CD8-positive, alpha-beta memory T cell (primary cell): ENCODE data around the gene RCN1. TPM values are rescaled to one million over a fixed set of nuclear protein-coding genes. Genes with fewer than 3 reads are reported as not detected.
"Not testable (repeated sequence)": the region's sequence is repeated elsewhere in the genome, so short reads cannot be mapped to it uniquely, and the experiment has no call there.

ENCODE experiments used
- CTCF ChIA-PET: fragments of 350-600 bp; sonication (Branson Sonifier 250); formaldehyde crosslinking; loops from one replicate; lab custom pipeline; 2021; ENCODE audit warnings: antibody characterized with exemption; lab: Charles Lee
- POLR2A ChIA-PET: fragments of 350-600 bp; sonication (Branson Sonifier 250); formaldehyde crosslinking; loops from one replicate; lab custom pipeline; 2021; ENCODE audit warnings: antibody characterized with exemption; lab: Charles Lee
- DNase-seq, 5 donors: peaks; one replicate each; pipeline versions ENCODE4 v3.0.0 to v3.0.0-alpha.2; 2020 to 2022; ENCODE audit warnings: mixed read lengths in 1 of 5
- H3K27ac ChIP-seq: one replicate; pipeline ENCODE4 v1.7.0; 2013; ENCODE audit warnings: low read depth, mild to moderate bottlenecking, low read length, moderate library complexity
- H3K27me3 ChIP-seq: 2 replicates; pipeline ENCODE4 v1.7.0; 2013; ENCODE audit warnings: low read length, mild to moderate bottlenecking; ENCODE audit not compliant: insufficient read depth, poor library complexity, severe bottlenecking
- H3K36me3 ChIP-seq: 2 replicates; pipeline ENCODE4 v1.7.0; 2013; ENCODE audit warnings: mild to moderate bottlenecking, low read length, moderate library complexity; ENCODE audit not compliant: insufficient read depth
- H3K4me1 ChIP-seq: 2 replicates; pipeline ENCODE4 v1.7.0; 2013; ENCODE audit warnings: mild to moderate bottlenecking, low read length, moderate library complexity; ENCODE audit not compliant: insufficient read depth
- H3K4me3 ChIP-seq: 2 replicates; pipeline ENCODE4 v1.7.0; 2013; ENCODE audit warnings: mild to moderate bottlenecking, low read length
- H3K9me3 ChIP-seq: 2 replicates; pipeline ENCODE4 v1.7.0; 2013; ENCODE audit warnings: mild to moderate bottlenecking, low read length
- H3K27ac Mint-ChIP-seq, 8 donors: one replicate each; pipeline ENCODE4 v1.8.0; 2020 to 2021; ENCODE audit warnings: mixed read lengths in 8 of 8, mild to moderate bottlenecking in 6 of 8, inconsistent platforms in 3 of 8, moderate library complexity in 3 of 8
- H3K27me3 Mint-ChIP-seq, 2 donors: one replicate each; pipeline ENCODE4 v1.8.0; 2020 to 2021; ENCODE audit warnings: mixed read lengths in 2 of 2, mild to moderate bottlenecking in 1 of 2, moderate library complexity in 1 of 2
- H3K36me3 Mint-ChIP-seq, 3 donors: one replicate each; pipeline ENCODE4 v1.8.0; 2020 to 2021; ENCODE audit warnings: mixed read lengths in 3 of 3, inconsistent platforms in 1 of 3, mild to moderate bottlenecking in 1 of 3
- H3K4me1 Mint-ChIP-seq, 3 donors: one replicate each; pipeline ENCODE4 v1.8.0; 2020 to 2021; ENCODE audit warnings: mixed read lengths in 3 of 3, inconsistent platforms in 1 of 3, mild to moderate bottlenecking in 1 of 3
- H3K4me3 Mint-ChIP-seq, 7 donors: one replicate each; pipeline ENCODE4 v1.8.0; 2020 to 2021; ENCODE audit warnings: mixed read lengths in 7 of 7, mild to moderate bottlenecking in 6 of 7, moderate library complexity in 4 of 7, inconsistent platforms in 2 of 7
- H3K9me3 Mint-ChIP-seq, 5 donors: one replicate each; pipeline ENCODE4 v1.8.0; 2020 to 2022; ENCODE audit warnings: mixed read lengths in 5 of 5, mild to moderate bottlenecking in 3 of 5, moderate library complexity in 2 of 5, inconsistent platforms in 1 of 5
- polyA plus RNA-seq: library from polyadenylated mRNA; unstranded; fragments of 300-500 nt; fragmentation: Illumina TruSeq; gene quantifications from one replicate; pipeline ENCODE4 v1.2.3, GENCODE V29; 2021
- total RNA-seq, 2 experiments: library from RNA; stranded (reverse); gene quantifications; one replicate each; pipeline ENCODE4 v1.2.3, GENCODE V29; 2021

The RCN1 gene
- total and polyA plus RNA-seq, 3 experiments from 2014 or later = 23.6 to 35.1 (median 30.9) TPM

- Mint-ChIP-seq H3K27ac (no peak overlapping the region), H3K4me1 (no peaks in the 10 kb centered on the region), H3K27me3 (peaks cover 18 to 62% of the 10 kb centered on the region in 2 donors), H3K36me3 (no peaks in the 10 kb centered on the region), H3K4me3 (no peak overlapping the region), H3K9me3 (no peaks in the 10 kb centered on the region)
- ChIA-PET POLR2A (no interaction called here), CTCF (no interaction called here)
- Histone ChIP-seq H3K27ac (no peak overlapping the region), H3K4me1 (no peaks in the 10 kb centered on the region), H3K9me3 (no peaks in the 10 kb centered on the region), H3K27me3 (no peaks in the 10 kb centered on the region), H3K4me3 (no peak overlapping the region), H3K36me3 (no peaks in the 10 kb centered on the region)
- DNase-seq = no peak
Observed at GRCh38 chr11:32055861-32056260, 35.0 kb upstream of the RCN1 start.

- Histone ChIP-seq H3K9me3 (no peaks in the 10 kb centered on the region), H3K36me3 (no peaks in the 10 kb centered on the region), H3K4me1 (no peaks in the 10 kb centered on the region), H3K27me3 (no peaks in the 10 kb centered on the region), H3K27ac (no peak overlapping the region), H3K4me3 (no peak overlapping the region)
- DNase-seq = no peak
- ChIA-PET POLR2A (no interaction called here), CTCF (no interaction called here)
- Mint-ChIP-seq H3K36me3 (no peaks in the 10 kb centered on the region), H3K27me3 (peaks cover 16 to 61% of the 10 kb centered on the region in 2 donors), H3K9me3 (no peaks in the 10 kb centered on the region), H3K27ac (no peak overlapping the region), H3K4me1 (no peaks in the 10 kb centered on the region), H3K4me3 (no peak overlapping the region)
Observed at GRCh38 chr11:32056438-32056837, 34.4 kb upstream of the RCN1 start.

GRCh38 chr11:32059686-32060462 lies 31.0 kb upstream of the RCN1 start:
- Histone ChIP-seq H3K27ac (no peak overlapping the region), H3K9me3 (no peaks in the 10 kb centered on the region), H3K4me3 (no peak overlapping the region), H3K36me3 (no peaks in the 10 kb centered on the region), H3K27me3 (no peaks in the 10 kb centered on the region), H3K4me1 (no peaks in the 10 kb centered on the region)
- H3K36me3 Mint-ChIP-seq = no peaks in the 10 kb centered on the region
- POLR2A ChIA-PET = no interaction called here
- H3K27me3 Mint-ChIP-seq = peaks cover 10 to 50% of the 10 kb centered on the region in 2 donors
- CTCF ChIA-PET = no interaction called here
- H3K4me3 Mint-ChIP-seq = no peak overlapping the region
- H3K4me1 Mint-ChIP-seq = no peaks in the 10 kb centered on the region
- H3K9me3 Mint-ChIP-seq = no peaks in the 10 kb centered on the region
- no peak for DNase-seq
- H3K27ac Mint-ChIP-seq = peak overlapping the region in 1 of 8 donors; percentile 68

DNA sequence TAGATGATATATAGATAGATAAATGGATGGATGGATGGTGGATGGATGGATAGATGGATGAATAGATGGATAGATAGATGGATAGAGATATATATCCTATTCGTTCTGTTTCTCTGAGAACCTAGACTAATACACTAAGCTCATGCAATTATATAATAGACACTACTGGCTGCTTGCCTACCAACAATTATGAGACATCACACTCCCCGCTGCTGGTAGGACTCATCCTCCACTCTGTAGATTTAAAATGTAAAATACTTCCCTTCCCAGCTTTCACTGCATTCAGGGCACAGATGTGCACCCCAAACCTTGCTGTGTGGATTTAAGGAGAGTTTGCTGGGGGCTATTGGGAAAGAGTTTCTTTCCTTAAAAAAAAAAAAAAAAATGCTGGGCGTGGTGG lies 28.3 kb upstream of the RCN1 start:
- DNase-seq = no peak
- Histone ChIP-seq H3K4me1 (no peaks in the 10 kb centered on the region), H3K27me3 (peaks cover 8% of the 10 kb centered on the region), H3K36me3 (no peaks in the 10 kb centered on the region), H3K27ac (no peak overlapping the region), H3K9me3 (no peaks in the 10 kb centered on the region), H3K4me3 (no peak overlapping the region)
- Mint-ChIP-seq H3K27me3 (peaks cover 12 to 65% of the 10 kb centered on the region in 2 donors), H3K36me3 (no peaks in the 10 kb centered on the region), H3K9me3 (no peaks in the 10 kb centered on the region), H3K4me3 (no peak overlapping the region), H3K27ac (no peak overlapping the region), H3K4me1 (no peaks in the 10 kb centered on the region)
- ChIA-PET POLR2A (no interaction called here), CTCF (interaction anchor here (1.2 kb wide), 1 partner anchor 9 kb away, joined by 5 read pairs; no protein-coding TSS in a partner anchor)

GRCh38 chr11:32063031-32063430 lies 27.8 kb upstream of the RCN1 start:
- H3K4me1 Mint-ChIP-seq, H3K9me3 Mint-ChIP-seq, DNase-seq, H3K9me3 ChIP-seq, H3K36me3 Mint-ChIP-seq, H3K4me3 Mint-ChIP-seq, H3K27ac ChIP-seq, H3K36me3 ChIP-seq, H3K4me1 ChIP-seq, H3K4me3 ChIP-seq, H3K27me3 ChIP-seq, POLR2A ChIA-PET, H3K27ac Mint-ChIP-seq: not testable (repeated sequence)
- CTCF ChIA-PET = interaction anchor here (1.2 kb wide), 1 partner anchor 10 kb away, joined by 5 read pairs; no protein-coding TSS in a partner anchor
- H3K27me3 Mint-ChIP-seq = peaks cover 14 to 67% of the 10 kb centered on the region in 2 donors

DNA sequence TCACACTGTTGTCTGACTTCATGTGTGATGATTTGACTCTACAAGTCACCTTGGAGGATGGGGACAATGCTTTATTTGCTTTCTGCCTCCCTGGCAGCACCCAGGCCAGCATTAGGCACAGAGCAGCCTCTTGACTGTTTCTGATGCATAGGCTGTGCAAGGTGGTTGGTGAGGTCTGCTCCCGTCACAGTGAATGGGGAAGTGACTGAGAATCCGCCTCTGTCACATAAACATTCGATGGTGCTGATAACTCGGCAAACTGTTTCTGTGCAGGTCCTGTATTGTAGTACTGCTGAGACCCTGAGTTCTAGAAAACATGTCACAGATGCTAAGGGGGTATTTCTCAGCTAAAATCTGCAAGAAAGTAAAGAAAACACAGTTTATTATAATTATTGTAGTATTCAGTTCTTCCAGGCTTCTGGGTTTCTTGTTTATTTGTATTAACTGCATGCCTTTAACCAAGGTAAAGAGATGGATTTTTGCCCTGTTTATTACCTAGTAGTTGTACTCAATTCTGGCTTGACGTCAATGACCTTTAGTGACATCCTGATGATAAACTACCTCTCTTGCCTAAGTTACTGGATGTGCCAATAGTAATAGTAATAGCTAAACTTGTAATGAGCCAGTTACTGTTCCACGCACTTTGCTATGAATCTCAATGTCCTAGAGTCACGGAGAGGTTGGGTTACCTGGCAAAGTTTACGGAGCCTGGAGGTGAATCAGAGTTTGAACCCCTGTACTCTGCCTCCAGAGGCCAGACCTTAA lies 24.8 kb upstream of the RCN1 start:
- H3K27ac ChIP-seq = no peak overlapping the region
- H3K27me3 ChIP-seq = peaks cover 8% of the 10 kb centered on the region
- Mint-ChIP-seq H3K36me3 (no peaks in the 10 kb centered on the region), H3K27ac (no peak overlapping the region), H3K4me1 (no peaks in the 10 kb centered on the region), H3K27me3 (peaks cover 8 to 61% of the 10 kb centered on the region in 2 donors), H3K9me3 (no peaks in the 10 kb centered on the region), H3K4me3 (no peak overlapping the region)
- no peaks in the 10 kb centered on the region for H3K9me3 ChIP-seq
- H3K4me3 ChIP-seq = no peak overlapping the region
- H3K36me3 ChIP-seq = no peaks in the 10 kb centered on the region
- DNase-seq = no peak
- ChIA-PET CTCF (no interaction called here), POLR2A (no interaction called here)
- H3K4me1 ChIP-seq = no peaks in the 10 kb centered on the region

- ChIA-PET POLR2A (no interaction called here), CTCF (no interaction called here)
- H3K27me3 Mint-ChIP-seq = peaks cover 19 to 64% of the 10 kb centered on the region in 2 donors
- H3K9me3 Mint-ChIP-seq = no peaks in the 10 kb centered on the region
- no peaks in the 10 kb centered on the region for H3K4me1 ChIP-seq
- no peaks in the 10 kb centered on the region for H3K36me3 ChIP-seq
- no peak overlapping the region for H3K27ac ChIP-seq
- peaks cover 8% of the 10 kb centered on the region for H3K27me3 ChIP-seq
- no peak overlapping the region for H3K4me3 Mint-ChIP-seq
- H3K4me1 Mint-ChIP-seq = no peaks in the 10 kb centered on the region
- peaks cover 0 to 3% (median 0%) of the 10 kb centered on the region in 3 donors for H3K36me3 Mint-ChIP-seq
- no peaks in the 10 kb centered on the region for H3K9me3 ChIP-seq
- DNase-seq = no peak
- H3K27ac Mint-ChIP-seq = no peak overlapping the region
- H3K4me3 ChIP-seq = no peak overlapping the region
Observed at GRCh38 chr11:32068134-32068870, 22.6 kb upstream of the RCN1 start.
